Lower leg skin (tissue), 4 donors: ENCODE results near the gene OR2H1. TPM values are rescaled to one million over a fixed set of nuclear protein-coding genes. Genes with fewer than 3 reads are reported as not detected.

Experiments used
- DNase-seq, 2 donors: peaks; one replicate each; pipeline ENCODE4 v3.0.0-alpha.2; 2019; ENCODE audit warnings: low spot score in 2 of 2
- H3K4me3 ChIP-seq: fragments of 200-600 bp; sonication (generic); 2 replicates; pipeline ENCODE4 v1.5.1; 2017; ENCODE audit warnings: mild to moderate bottlenecking, low read depth; ENCODE audit not compliant: poor library complexity, severe bottlenecking
- POLR2A ChIP-seq, 2 donors: fragments of 450-650 bp; IDR thresholded peaks; one replicate each; pipeline ENCODE4 v1.6.1; 2016 to 2017; ENCODE audit warnings: antibody characterized with exemption in 2 of 2, mild to moderate bottlenecking in 1 of 2, moderate library complexity in 1 of 2
- WGBS, 2 donors: methylation state at CpG; one replicate each; pipeline ENCODE4 v1.1.5; 2018; 5-methylcytosine and 5-hydroxymethylcytosine counted together
- intact Hi-C: fragments of 100-400 bp; cut with DNase I; formaldehyde crosslinking; loops from one replicate; pipeline ENCODE4 v1.15.0; 2023; ENCODE audit warnings: low total_unique reads
- total RNA-seq, 4 donors: library from RNA; depleted of rRNA; stranded (reverse); fragments of >200 nt; gene quantifications; one replicate each; pipeline ENCODE4 v1.1.0, GENCODE V29; 2016
- TF ChIP-seq, protein P1 (sequence below), 3 donors: fragments of 450-650 bp; IDR thresholded peaks; one replicate each; pipeline ENCODE4 v1.5.1; 2016; ENCODE audit warnings: antibody characterized with exemption in 3 of 3, mild to moderate bottlenecking in 3 of 3, moderate library complexity in 2 of 3

OR2H1 gene
- total RNA-seq, 4 donors from 2014 or later, result not detected

DNA sequence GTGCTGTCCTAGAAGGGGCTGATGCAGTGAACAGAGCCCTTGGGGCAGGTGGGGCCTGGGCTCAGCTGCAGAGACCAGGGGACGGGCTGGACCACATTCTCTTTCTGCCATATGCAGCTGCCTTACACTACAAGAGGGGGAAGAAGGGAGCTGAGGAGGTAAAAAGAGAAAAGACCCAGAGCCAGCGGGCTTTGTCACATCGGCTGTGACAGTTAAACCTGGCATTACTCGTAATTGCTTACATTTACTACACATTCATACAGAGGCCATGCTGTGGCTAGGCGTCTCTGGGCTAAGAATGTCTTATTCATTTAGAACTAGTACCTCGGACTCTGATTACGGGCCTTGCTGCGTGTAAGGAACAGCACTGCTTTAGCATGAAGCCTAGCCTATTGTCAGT is 43.6 kb downstream of the OR2H1 start:
- DNase-seq, result no peak
- H3K4me3 ChIP-seq, result no peak overlapping the region
- intact Hi-C loops, result no loop called here
- WGBS, 2 donors, result 85 to 87% methylated on average over 8 of the region's 8 CpGs
- TF ChIP-seq POLR2A (IDR thresholded peaks at IDR 0.05), result no peak
- TF ChIP-seq, protein P1, sequence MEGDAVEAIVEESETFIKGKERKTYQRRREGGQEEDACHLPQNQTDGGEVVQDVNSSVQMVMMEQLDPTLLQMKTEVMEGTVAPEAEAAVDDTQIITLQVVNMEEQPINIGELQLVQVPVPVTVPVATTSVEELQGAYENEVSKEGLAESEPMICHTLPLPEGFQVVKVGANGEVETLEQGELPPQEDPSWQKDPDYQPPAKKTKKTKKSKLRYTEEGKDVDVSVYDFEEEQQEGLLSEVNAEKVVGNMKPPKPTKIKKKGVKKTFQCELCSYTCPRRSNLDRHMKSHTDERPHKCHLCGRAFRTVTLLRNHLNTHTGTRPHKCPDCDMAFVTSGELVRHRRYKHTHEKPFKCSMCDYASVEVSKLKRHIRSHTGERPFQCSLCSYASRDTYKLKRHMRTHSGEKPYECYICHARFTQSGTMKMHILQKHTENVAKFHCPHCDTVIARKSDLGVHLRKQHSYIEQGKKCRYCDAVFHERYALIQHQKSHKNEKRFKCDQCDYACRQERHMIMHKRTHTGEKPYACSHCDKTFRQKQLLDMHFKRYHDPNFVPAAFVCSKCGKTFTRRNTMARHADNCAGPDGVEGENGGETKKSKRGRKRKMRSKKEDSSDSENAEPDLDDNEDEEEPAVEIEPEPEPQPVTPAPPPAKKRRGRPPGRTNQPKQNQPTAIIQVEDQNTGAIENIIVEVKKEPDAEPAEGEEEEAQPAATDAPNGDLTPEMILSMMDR (IDR thresholded peaks at IDR 0.05), result no peak

DNA sequence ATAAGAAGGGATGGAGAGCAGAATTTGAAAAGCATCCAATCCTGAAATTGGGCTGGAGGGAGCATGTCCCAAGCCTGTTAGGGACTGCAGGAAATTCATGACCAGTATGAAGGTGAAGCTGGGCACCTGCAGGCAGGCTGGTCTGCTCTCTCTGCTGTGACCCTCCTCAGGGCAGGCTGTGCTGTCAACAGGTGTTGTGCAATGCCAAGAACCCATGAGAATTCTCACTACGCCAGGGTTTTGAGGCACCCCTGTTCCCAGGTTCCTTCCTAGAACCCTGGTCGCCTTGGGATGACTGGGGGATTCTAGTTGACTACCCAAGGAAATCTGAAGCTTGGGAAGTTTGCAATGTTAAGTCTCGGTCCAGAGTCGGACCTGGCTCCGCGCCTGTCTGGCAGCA is 44.2 kb downstream of the OR2H1 start:
- 92 to 96% methylated on average over 6 of the region's 6 CpGs for WGBS, 2 donors

DNA sequence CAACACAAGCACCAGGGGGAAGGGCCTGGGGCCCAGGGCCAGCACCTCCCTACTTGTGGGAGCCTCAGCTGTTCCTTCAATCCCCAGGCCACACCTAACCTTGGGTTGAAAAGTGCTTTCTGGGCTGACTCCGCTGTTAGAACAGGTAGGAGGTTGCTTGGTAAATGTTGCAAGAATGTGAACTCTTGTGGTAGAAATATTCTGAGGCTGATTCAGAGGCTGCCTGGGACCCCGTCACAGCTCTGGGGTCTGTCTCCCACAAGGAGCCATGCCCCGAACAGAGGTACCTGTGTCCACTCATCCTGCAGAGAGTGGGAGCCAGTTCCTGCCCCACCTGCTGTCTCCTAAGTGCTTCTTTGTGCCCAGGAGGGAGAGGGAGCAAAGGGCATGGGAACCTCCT is 45.2 kb downstream of the OR2H1 start:
- intact Hi-C loops, result no loop called here
- no peak overlapping the region for H3K4me3 ChIP-seq
- 69 to 71% methylated on average over 3 of the region's 3 CpGs for WGBS, 2 donors
- TF ChIP-seq, protein P1 (IDR thresholded peaks at IDR 0.05), result no peak
- TF ChIP-seq POLR2A (IDR thresholded peaks at IDR 0.05), result no peak
- DNase-seq, result no peak

More for the DNA sequence above, 44.2 kb downstream of the OR2H1 start:
- no peak for TF ChIP-seq POLR2A (IDR thresholded peaks at IDR 0.05)
- TF ChIP-seq, protein P1 (IDR thresholded peaks at IDR 0.05), result no peak
- no peak for DNase-seq
- intact Hi-C loops, result no loop called here
- no peak overlapping the region for H3K4me3 ChIP-seq

DNA sequence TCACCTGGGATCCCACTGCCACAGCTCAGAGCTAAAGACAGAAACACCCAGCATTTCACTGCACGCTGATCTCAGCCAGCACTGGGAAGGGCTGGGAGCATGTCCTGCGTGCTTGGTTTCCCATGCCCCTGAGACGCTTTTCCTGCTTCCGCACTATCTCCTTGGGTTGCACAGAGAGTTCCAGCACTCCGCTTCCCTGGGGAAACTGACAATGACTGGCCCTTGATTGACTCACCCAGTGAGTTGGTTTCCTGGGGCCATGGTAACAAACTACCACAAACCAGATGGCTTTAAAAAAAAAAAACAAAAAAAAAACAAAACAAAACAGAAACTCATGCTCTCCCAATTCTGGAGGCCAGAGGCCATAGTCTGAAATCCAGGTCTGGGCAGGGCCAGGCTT is 45.6 kb downstream of the OR2H1 start:
- intact Hi-C loops, result no loop called here
- TF ChIP-seq POLR2A (IDR thresholded peaks at IDR 0.05), result no peak
- TF ChIP-seq, protein P1 (IDR thresholded peaks at IDR 0.05), result no peak
- 76 to 88% methylated on average over 5 of the region's 5 CpGs for WGBS, 2 donors

DNA sequence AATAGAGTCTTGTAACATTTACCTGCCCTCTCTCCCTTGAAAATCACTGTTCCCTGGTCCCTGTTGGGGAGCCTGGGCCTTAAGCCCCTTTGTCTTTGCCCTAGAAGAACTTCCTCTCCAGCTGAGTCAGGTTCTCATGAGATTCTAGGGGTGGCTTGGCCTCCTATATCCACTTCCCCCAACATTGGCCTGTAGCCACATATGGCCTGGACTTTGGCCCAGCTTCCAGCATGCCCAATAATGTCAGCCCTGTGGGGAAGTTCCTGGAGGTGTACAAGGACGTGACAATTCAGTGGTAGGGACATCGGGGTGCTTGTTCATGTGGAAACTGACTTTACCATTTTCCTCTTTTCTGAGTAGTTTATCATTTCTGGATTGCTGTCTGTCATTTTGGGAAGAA is 48.0 kb downstream of the OR2H1 start:
- no peak overlapping the region for H3K4me3 ChIP-seq
- DNase-seq, result no peak
- intact Hi-C loops, result no loop called here
- WGBS, 2 donors, result 74% methylated on average over 2 of the region's 2 CpGs
- no peak for TF ChIP-seq POLR2A (IDR thresholded peaks at IDR 0.05)
- TF ChIP-seq, protein P1 (IDR thresholded peaks at IDR 0.05), result no peak

More for the DNA sequence above, 45.6 kb downstream of the OR2H1 start:
- no peak for DNase-seq
- H3K4me3 ChIP-seq, result no peak overlapping the region

DNA sequence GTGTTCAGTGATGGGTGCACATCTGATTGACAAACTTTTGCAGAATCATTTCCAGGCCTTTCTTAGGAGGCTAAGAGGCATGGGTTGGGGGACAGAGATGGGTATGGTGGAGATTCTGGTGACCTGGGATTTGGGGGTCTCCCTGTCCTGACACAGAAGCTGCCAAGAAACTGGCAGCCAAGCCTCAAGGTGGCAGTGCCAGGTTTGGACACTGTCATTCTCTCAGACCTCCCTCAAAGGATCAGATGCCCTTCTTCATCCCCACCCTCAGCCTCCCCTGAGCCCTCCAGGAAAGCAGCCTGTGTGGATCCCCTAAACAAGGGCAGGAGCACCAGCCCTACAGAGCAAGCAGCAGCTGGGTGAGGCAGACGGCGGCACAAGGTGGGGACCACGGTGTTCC is 48.9 kb downstream of the OR2H1 start:
- DNase-seq, result no peak
- H3K4me3 ChIP-seq, result no peak overlapping the region
- intact Hi-C loops, result no loop called here
- WGBS, 2 donors, result 72 to 92% methylated on average over 2 to 3 of the region's 3 CpGs
- no peak for TF ChIP-seq POLR2A (IDR thresholded peaks at IDR 0.05)
- TF ChIP-seq, protein P1 (IDR thresholded peaks at IDR 0.05), result no peak
